Endothelial cell of umbilical vein (primary cell): ENCODE results near the gene MSH5. TPM values are rescaled to one million over a fixed set of nuclear protein-coding genes. Genes with fewer than 3 reads are reported as not detected.

ENCODE experiments used
- BruUV-seq: library from RNA; stranded (reverse); fragments of 400-500 nt; replicated peaks from 2 replicates; lab custom pipeline; 2021; lab: Mats Ljungman, UMichigan
- CTCF ChIA-PET: fragments of 300-600, 350-600 bp; sonication (Branson Sonifier 250); formaldehyde crosslinking; loops from one replicate; lab custom pipeline; 2021; ENCODE audit warnings: antibody characterized with exemption, inconsistent platforms; lab: Charles Lee
- POLR2A ChIA-PET: fragments of 300-600, 350-600 bp; sonication (Branson Sonifier 250); formaldehyde crosslinking; loops from one replicate; lab custom pipeline; 2021; ENCODE audit warnings: antibody characterized with exemption, inconsistent platforms; lab: Charles Lee
- DNase-seq: peaks from one replicate; pipeline ENCODE4 v3.0.0-alpha.2; 2011; ENCODE audit warnings: low read depth, low spot score
- FAIRE-seq: peaks from 2 replicates; lab custom pipeline; 2011; peaks lifted over from hg19 to GRCh38; lab: Jason Lieb, UNC
- H2AFZ ChIP-seq: 2 replicates; pipeline ENCODE4 v1.6.0; 2012; ENCODE audit warnings: low read depth, low read length, control low read depth, inconsistent platforms
- H3K27ac ChIP-seq: 2 replicates; pipeline ENCODE4 v1.5.1; 2011; ENCODE audit warnings: low read depth, mild to moderate bottlenecking, control low read depth, low read length, moderate library complexity; ENCODE audit not compliant: insufficient read depth
- H3K27me3 ChIP-seq, 2 experiments: 2 replicates each; pipeline versions ENCODE4 v1.6.0 to v1.6.1; 2011; ENCODE audit warnings: low read length in 2 of 2, mixed read lengths in 1 of 2; ENCODE audit not compliant: control insufficient read depth in 2 of 2, insufficient read depth in 2 of 2
- H3K36me3 ChIP-seq, 2 experiments: 2 replicates in 1 of 2; 3 replicates in 1 of 2; pipeline ENCODE4 v1.5.1; 2011; ENCODE audit warnings: low read length in 2 of 2, mild to moderate bottlenecking in 1 of 2, moderate library complexity in 1 of 2; ENCODE audit not compliant: control insufficient read depth in 2 of 2, insufficient read depth in 2 of 2; ENCODE audit errors: extremely low read depth in 1 of 2
- H3K4me1 ChIP-seq: 3 replicates; pipeline ENCODE4 v1.5.1; 2011; ENCODE audit warnings: mild to moderate bottlenecking, low read length; ENCODE audit not compliant: control insufficient read depth, insufficient read depth; ENCODE audit errors: extremely low read depth
- H3K4me2 ChIP-seq: 2 replicates; pipeline ENCODE4 v1.6.1; 2011; ENCODE audit warnings: low read length, control low read depth, mixed read lengths; ENCODE audit not compliant: insufficient read depth
- H3K4me3 ChIP-seq, 3 experiments: fragments of 200-600 bp in 1 of 3; sonication (generic), shearing (Covaris generic) in 1 of 3; replicated peaks in 1 of 3; 2 replicates each; pipeline ENCODE4 v1.5.1; 2011 to 2016; ENCODE audit warnings: control low read depth in 3 of 3, low read length in 3 of 3, mild to moderate bottlenecking in 2 of 3, inconsistent platforms in 1 of 3, low read depth in 1 of 3, moderate library complexity in 1 of 3; ENCODE audit not compliant: insufficient read depth in 1 of 3
- H3K79me2 ChIP-seq: 2 replicates; pipeline ENCODE4 v1.6.0; 2012; ENCODE audit warnings: low read length, inconsistent platforms; ENCODE audit not compliant: control insufficient read depth, insufficient read depth
- H3K9ac ChIP-seq: replicated peaks from 2 replicates; pipeline ENCODE3; 2011; ENCODE audit warnings: low read length, control low read depth; ENCODE audit not compliant: insufficient read depth; ENCODE audit errors: extremely low read depth
- H3K9me1 ChIP-seq: replicated peaks from 3 replicates; pipeline ENCODE4 v1.6.0; 2011; ENCODE audit warnings: mild to moderate bottlenecking, low read length; ENCODE audit not compliant: control insufficient read depth, insufficient read depth; ENCODE audit errors: extremely low read depth
- H3K9me3 ChIP-seq: replicated peaks from 2 replicates; pipeline ENCODE4 v1.5.1; 2012; ENCODE audit warnings: low read length, inconsistent platforms; ENCODE audit not compliant: control insufficient read depth, insufficient read depth
- H4K20me1 ChIP-seq: replicated peaks from 2 replicates; pipeline ENCODE3; 2011; ENCODE audit warnings: mild to moderate bottlenecking, low read length; ENCODE audit not compliant: control insufficient read depth, insufficient read depth; ENCODE audit errors: extremely low read depth
- CTCF ChIP-seq, 2 donors: IDR thresholded peaks; 1 replicate in 1 of 2; 2 replicates in 1 of 2; pipeline ENCODE4 v1.5.1; 2011; ENCODE audit warnings: low read length in 2 of 2, mild to moderate bottlenecking in 2 of 2, moderate library complexity in 2 of 2, control low read depth in 1 of 2, inconsistent platforms in 1 of 2, low read depth in 1 of 2; ENCODE audit not compliant: insufficient read depth in 1 of 2; ENCODE audit errors: extremely low read depth in 1 of 2
- FOS ChIP-seq: IDR thresholded peaks from 2 replicates; pipeline ENCODE4 v1.6.1; 2011; ENCODE audit warnings: mild to moderate bottlenecking, low read length, moderate library complexity, borderline replicate concordance; ENCODE audit not compliant: insufficient read depth
- GATA2 ChIP-seq: IDR thresholded peaks from 2 replicates; pipeline ENCODE4 v1.7.0; 2011; ENCODE audit warnings: low read depth, mild to moderate bottlenecking, moderate library complexity, mixed read lengths, low read length; ENCODE audit not compliant: insufficient read length, insufficient read depth
- JUN ChIP-seq: IDR thresholded peaks from 2 replicates; pipeline ENCODE4 v1.6.1; 2011; ENCODE audit warnings: borderline replicate concordance, low read depth; ENCODE audit not compliant: insufficient read length, insufficient read depth
- MAX ChIP-seq: IDR thresholded peaks from 2 replicates; pipeline ENCODE4 v1.6.1; 2011; ENCODE audit not compliant: insufficient read depth, insufficient read length
- MYC ChIP-seq: IDR thresholded peaks from one replicate; pipeline ENCODE4 v1.6.1; 2011; ENCODE audit warnings: mild to moderate bottlenecking, low read depth, low read length
- POLR2AphosphoS5 ChIP-seq: IDR thresholded peaks from 2 replicates; pipeline ENCODE4 v1.6.1; 2012; ENCODE audit warnings: low read depth, mild to moderate bottlenecking, control low read depth, low read length, moderate library complexity; ENCODE audit not compliant: insufficient read depth
- dilution Hi-C: fragments of 300-500 bp; cut with MboI; formaldehyde crosslinking; loops from one replicate; pipeline ENCODE4 v1.15.0; 2019; ENCODE audit warnings: low sequenced_read_pairs; ENCODE audit not compliant: extremely low pct_ligation_motif_present
- intact Hi-C: fragments of 100-400 bp; cut with micrococcal nuclease; formaldehyde crosslinking; loops from one replicate; pipeline ENCODE4 v1.10.0; 2022
- polyA plus RNA-seq, 4 experiments: library from polyadenylated mRNA; depleted of rRNA in 3 of 4; stranded (reverse) in 3 of 4; unstranded in 1 of 4; fragments of >200 nt; gene quantifications; 2 replicates each; pipeline versions ENCODE4 v1.2.1 to v1.2.3, GENCODE V29; 2011 to 2012; ENCODE audit warnings: missing spikeins in 1 of 4
- total RNA-seq: library from RNA; stranded (reverse); gene quantifications from 2 replicates; pipeline ENCODE4 v1.2.3, GENCODE V29; 2021

MSH5 gene
- total and polyA plus RNA-seq, 2 donors (not counting 3 experiments of a cell fraction or from before 2014, with no cell fraction given): 27.1 to 43.8 TPM

GRCh38 chr6:31760790-31761189 lies 21.0 kb downstream of the MSH5 start:
- no peak overlapping the region for H3K9ac ChIP-seq
- peaks cover 2% of the 10 kb centered on the region in 2 experiments for H3K36me3 ChIP-seq
- no peaks in the 10 kb centered on the region for H4K20me1 ChIP-seq
- ChIA-PET POLR2A (no interaction called here), CTCF (interaction anchor here (1.0 kb wide), 1 partner anchor 9 kb away, joined by 3 read pairs; no protein-coding TSS in a partner anchor)
- no peak overlapping the region for H3K27ac ChIP-seq
- intact Hi-C loops (no loop called here), dilution Hi-C loops (no loop called here)
- FAIRE-seq (no peak), DNase-seq (no peak)
- no peaks in the 10 kb centered on the region for H3K9me1 ChIP-seq
- H3K27me3 ChIP-seq: no peaks in the 10 kb centered on the region
- no peak overlapping the region for H2AFZ ChIP-seq
- no TSS peak for BruUV-seq
- H3K4me3 ChIP-seq: no peak overlapping the region
- no peaks in the 10 kb centered on the region for H3K4me1 ChIP-seq
- no peak for TF ChIP-seq MAX
- TF ChIP-seq CTCF (IDR thresholded peaks at IDR 0.05; ENCODE audit: extremely low read depth in 1 of 2, insufficient read depth in 1 of 2, low read depth in 1 of 2, low read length in 2 of 2): no peak
- no peak for TF ChIP-seq MYC
- no peak for TF ChIP-seq FOS
- TF ChIP-seq JUN: no peak
- no peak for TF ChIP-seq GATA2
- no peak for TF ChIP-seq POLR2AphosphoS5
- H3K9me3 ChIP-seq: no peaks in the 10 kb centered on the region
- H3K4me2 ChIP-seq: no peak overlapping the region
- H3K79me2 ChIP-seq: no peaks in the 10 kb centered on the region
